ENCODE measurements around the gene LGALS3BP.
"Not testable (repeated sequence)": the region's sequence is repeated elsewhere in the genome, so short reads cannot be mapped to it uniquely, and the experiment has no call there.

The LGALS3BP gene

DNA sequence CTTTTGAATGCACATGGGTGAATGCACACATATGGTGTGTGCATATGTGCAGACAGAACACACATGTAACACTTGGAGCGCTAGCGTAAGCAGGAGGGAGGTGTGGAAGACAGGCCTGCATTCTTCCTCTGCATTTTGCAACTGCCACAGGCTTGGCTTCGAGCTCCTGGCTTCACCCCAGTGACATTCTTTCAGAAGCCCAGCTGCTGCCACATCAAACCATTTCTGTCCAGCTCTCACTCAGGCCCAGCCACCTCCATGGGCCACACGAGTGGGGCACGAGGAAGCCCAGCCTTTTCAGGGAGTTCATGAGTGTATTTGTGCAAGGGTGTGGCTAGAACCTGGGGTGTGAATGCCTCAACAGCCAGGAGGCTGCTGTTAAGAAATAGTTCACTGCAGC lies 18.8 kb downstream of the LGALS3BP start:
- no peak for DNase-seq

GRCh38 chr17:78959803-78960202 lies 19.9 kb downstream of the LGALS3BP start:
- DNase-seq = no peak

DNA sequence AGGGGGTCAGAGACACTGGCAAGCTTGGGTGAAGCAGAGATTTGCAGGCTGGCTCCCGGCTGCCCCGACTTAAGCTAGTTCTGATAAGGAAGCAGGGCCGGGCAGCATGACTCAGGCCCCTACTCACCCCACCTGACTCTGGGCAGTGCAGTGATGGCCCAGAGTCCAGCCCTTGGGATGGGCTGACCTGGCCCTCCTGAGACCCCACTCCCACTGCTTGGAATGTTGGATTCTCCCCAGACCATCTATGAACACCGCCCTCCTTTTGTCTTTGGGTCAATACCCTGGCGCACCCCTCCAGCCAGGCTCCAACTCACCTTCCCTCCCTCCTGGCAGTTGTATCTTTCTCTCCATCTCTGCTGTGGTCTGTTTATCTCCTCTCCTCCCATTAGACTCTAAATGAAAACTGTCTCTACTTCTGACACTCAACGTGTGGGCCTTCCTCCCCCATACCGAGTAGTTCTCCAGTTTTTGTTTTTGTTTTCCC lies 21.0 kb downstream of the LGALS3BP start:
- DNase-seq = no peak

- no peak for DNase-seq
Observed at GRCh38 chr17:78957128-78957527, 22.6 kb downstream of the LGALS3BP start.

GRCh38 chr17:78956254-78956653 lies 23.5 kb downstream of the LGALS3BP start:
- no peak for DNase-seq

- no peak for DNase-seq
Observed at GRCh38 chr17:78954684-78955083, 25.0 kb downstream of the LGALS3BP start.

GRCh38 chr17:78953356-78954350 lies 26.1 kb downstream of the LGALS3BP start:
- no peak for DNase-seq

DNA sequence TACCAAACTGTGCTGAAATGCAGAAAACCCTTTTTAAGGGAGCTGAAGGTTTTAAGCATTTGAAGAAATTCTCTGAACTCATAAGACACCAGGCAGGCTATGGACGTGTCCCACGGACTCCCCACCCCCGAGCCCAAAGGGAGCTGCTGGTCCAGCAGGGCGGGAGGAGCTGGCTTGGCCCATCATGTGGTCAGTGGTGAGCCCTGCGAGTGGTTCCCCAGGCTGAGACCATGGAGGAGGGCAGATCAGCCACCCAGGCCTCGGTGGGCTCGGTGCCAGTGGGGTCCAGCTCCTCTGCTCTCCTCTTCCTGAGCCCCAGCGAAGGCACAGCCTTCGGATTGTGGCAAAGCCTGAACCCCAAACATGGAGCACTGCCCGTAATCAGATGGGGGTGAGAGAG lies 27.0 kb downstream of the LGALS3BP start:
- no peak for DNase-seq

- DNase-seq = no peak
Observed at GRCh38 chr17:78951967-78952551, 27.7 kb downstream of the LGALS3BP start.

DNA sequence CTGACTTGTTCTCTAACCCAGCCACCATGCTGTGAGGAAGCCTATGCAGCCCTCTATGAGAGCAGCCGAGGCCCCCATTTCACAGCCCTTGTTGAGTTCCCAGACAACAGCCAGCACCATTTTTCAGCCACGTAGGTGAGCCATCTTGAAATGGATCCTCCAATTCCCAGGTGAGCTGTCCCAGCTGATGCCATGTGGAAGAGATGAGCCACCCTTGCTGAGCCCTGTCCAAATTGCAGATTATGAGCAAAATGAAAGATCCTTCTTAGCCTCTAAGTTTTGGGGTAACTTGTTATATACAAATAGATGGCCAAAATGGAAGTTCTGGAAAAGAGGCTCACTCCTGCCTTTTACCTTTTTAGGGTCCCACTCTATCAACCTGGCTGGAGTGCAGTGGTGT lies 28.9 kb downstream of the LGALS3BP start:
- DNase-seq = no peak

- no peak for DNase-seq
Observed at GRCh38 chr17:78947235-78948149, 32.2 kb downstream of the LGALS3BP start.

- no peak for DNase-seq
Observed at GRCh38 chr17:78946631-78947030, 33.1 kb downstream of the LGALS3BP start.

DNA sequence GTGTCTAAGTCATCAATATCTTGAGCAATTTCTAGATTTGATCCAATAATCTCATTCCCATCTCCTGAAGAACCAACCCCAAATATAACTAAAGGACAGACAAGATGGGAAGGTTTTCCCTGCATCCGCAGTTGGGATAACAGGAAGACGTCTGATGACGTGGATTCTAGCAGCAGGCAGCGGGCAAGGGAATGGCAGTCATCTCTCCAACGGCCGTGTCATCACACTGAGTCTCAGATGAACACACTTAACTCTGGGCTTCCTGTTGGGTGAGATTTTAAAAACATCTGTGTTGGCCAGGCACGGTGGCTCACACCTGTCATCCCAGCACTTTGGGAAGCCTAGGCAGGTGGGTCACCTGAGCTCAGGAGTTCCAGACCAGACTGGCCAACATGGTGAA lies 33.6 kb downstream of the LGALS3BP start:
- no peak for DNase-seq

DNA sequence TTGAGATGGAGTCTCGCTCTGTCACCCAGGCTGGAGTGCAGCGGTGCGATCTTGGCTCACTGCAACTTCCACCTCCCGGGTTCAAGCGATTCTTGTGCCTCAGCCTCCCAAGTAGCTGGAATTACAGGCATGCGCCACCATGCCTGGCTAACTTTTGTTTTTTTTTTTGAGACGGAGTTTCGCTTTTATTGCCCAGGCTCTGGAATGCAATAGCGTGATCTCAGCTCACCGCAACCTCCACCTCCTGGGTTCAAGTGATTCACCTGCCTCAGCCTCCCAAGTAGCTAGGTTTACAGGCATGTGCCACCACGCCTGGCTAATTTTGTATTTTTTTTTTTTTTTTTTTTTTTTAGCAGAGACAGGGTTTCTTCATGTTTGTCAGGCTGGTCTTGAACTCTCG lies 34.3 kb downstream of the LGALS3BP start:
- DNase-seq = not testable (repeated sequence)

- no peak for DNase-seq
Observed at GRCh38 chr17:78944956-78945355, 34.8 kb downstream of the LGALS3BP start.

DNA sequence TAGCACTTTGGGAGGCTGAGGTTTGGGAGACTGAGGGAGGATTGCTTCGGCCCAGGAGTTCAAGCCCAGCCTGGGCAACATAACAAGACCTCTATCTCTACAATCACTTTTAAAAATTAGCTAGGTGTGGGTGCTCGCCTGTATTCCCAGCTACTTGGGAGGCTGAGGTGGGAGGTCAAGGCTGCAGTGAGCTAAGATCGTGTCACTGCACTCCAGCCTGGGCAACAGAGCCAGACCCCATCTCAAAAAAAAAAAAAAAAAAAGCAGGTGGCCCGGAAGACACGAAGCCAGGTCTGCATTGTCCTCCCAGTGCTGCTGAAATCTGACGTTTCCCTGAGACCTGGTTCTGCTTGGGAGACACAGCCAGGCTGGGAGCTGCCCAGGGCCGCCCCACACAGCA lies 35.7 kb downstream of the LGALS3BP start:
- no peak for DNase-seq

GRCh38 chr17:78940708-78941107 lies 39.0 kb downstream of the LGALS3BP start:
- no peak for DNase-seq

DNA sequence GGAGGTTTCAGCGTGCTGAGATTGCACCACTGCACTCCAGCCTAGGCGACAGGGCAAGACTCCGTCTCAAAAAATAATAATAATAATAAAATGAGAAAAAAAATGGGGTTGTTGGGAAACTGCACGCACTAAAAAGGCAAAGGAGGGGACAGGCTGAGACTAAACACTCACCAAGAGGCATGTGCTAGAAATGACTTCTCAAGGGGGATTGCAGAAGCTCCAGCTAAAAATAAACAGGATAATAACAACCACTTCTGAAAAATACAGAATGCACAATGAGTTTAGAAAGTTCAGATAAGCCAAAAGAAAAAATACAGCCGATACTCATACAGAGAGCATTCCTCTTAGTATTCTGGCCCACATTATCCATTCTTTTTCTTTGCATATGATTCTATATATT lies 39.5 kb downstream of the LGALS3BP start:
- DNase-seq = no peak

DNA sequence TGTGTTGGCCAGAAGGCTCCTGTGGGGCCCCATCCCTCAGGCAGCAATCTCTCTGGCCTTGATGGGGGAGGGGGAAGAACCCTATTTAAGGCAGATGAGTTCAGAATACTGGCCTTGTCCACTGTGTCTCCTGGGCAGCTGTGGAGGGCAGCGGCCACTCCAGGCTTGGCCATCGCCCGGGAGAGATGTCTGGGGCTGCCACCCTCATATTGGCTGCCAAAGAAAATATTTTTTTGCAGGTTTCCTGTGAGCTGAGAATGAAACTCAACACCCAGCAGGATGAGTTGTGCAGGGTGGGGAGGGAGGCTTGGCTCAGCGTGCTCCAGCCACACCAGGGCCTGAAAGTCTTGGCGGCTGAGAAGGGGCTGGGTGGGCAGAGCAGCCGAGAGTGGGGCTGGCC lies 40.1 kb downstream of the LGALS3BP start:
- DNase-seq = no peak

DNA sequence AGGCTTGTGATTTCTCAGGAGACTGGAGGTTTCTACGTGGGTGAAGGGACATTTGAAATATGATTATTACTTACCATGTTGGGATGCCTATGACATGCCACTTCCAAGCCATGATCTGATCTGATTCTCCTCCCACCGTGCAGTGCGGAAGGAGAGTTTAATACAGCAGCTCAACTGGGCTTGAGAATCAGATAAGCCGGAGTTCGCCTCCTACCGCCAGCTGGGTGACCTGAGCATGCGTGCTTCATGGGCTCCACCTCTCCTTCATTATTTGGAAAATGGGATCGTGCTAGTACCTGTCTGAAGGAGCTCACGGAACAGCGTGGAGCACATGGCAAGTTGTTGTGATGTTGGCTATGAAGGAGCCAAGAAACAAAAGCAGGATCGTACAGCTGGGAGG lies 42.2 kb downstream of the LGALS3BP start:
- no peak for DNase-seq

DNA sequence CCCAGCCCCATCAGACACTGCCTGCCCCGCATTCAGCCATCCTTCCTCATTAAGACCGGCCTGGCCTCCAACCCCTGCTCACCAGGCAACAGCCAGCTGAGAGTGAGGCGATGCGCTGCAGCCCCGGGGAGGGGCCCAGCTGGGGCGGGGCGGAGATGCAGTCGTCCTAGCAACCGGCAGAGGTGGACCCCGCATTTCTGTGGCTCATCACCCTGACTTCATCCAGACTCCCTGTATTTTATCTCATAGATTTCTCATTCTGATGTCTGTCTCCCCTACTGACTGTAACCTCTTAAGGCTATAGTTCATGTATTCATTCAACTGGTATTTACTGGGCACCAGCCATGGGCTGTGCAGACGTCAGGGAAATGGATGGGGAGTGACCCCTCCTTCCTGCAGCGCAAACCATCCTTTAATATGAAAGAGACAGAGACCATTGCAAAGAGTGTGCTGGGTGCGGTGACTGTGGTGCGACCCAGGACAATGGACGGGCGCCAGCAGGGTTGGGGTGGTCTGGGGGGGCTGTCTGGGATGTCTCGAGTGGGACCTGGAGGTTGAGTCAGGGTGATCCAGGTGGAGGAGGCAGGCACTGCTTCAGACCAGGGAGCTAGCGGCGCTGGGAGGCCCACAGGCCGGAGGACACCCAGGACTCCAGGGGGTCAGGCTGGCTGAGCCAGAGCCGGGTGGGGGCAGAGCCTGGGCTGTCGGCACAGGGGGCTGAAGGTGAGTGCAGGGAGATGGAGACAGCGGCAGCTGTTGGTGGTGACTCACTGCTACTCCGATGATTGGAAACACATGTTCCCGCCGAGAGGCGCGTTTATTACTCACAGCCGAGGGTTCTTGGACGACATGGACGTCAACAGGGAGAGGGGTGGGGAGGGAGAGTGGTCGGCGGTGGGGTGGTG lies 44.1 kb downstream of the LGALS3BP start:
- DNase-seq = no peak
